GM12878 (cell line): Measurements from ENCODE around the gene FXYD6. TPM values are rescaled to one million over a fixed set of nuclear protein-coding genes. Genes with fewer than 3 reads are reported as not detected.

Experiments used
- ATAC-seq: fragments of 200-7000 bp; cut with Tn5 transposase; 3 replicates; pipeline ENCODE4 v1.9.1; 2020; ENCODE audit warnings: mild to moderate bottlenecking, moderate library complexity
- BruUV-seq: library from RNA; stranded (reverse); fragments of 400-500 nt; replicated peaks from 2 replicates; lab custom pipeline; 2021; lab: Mats Ljungman, UMichigan
- CTCF ChIA-PET: fragments of 300-600 bp; sonication (Branson Sonifier 250); formaldehyde crosslinking; extraction: SDS; loops from one replicate; lab custom pipeline; 2021; ENCODE audit warnings: inconsistent platforms; lab: Yijun Ruan, JAX
- POLR2A ChIA-PET: fragments of 350-600 bp; formaldehyde crosslinking; extraction: SDS; loops from one replicate; lab custom pipeline; 2021; ENCODE audit warnings: inconsistent platforms; lab: Charles Lee
- RAD21 ChIA-PET: fragments of 300-600 bp; sonication (Branson Sonifier 250); formaldehyde crosslinking; loops from one replicate; lab custom pipeline; 2023; ENCODE audit warnings: antibody characterized with exemption; ENCODE audit not compliant: unreplicated experiment; lab: Charles Lee
- SMC1A ChIA-PET: fragments of 300-600 bp; sonication (Branson Sonifier 250); formaldehyde crosslinking; loops from one replicate; lab custom pipeline; 2023; ENCODE audit not compliant: unreplicated experiment, uncharacterized antibody; lab: Charles Lee
- DNase-seq: peaks from one replicate; pipeline ENCODE4 v3.0.0-alpha.2; 2011; ENCODE audit warnings: low read depth, low spot score
- FAIRE-seq: peaks from 3 replicates; lab custom pipeline; 2011; peaks lifted over from hg19 to GRCh38; lab: Jason Lieb, UNC
- H2AFZ ChIP-seq: 2 replicates; pipeline ENCODE4 v1.6.0; 2011; ENCODE audit warnings: low read depth, low read length, control low read depth; ENCODE audit not compliant: control insufficient read depth
- H3K27ac ChIP-seq: 2 replicates; pipeline ENCODE4 v1.5.1; 2011; ENCODE audit warnings: control low read depth; ENCODE audit not compliant: control insufficient read depth, insufficient read depth
- H3K27me3 ChIP-seq, 2 experiments: replicated peaks in 1 of 2; 2 replicates each; pipeline versions ENCODE4 v1.6.0 to v1.6.1; 2011; ENCODE audit warnings: low read length in 1 of 2; ENCODE audit not compliant: control insufficient read depth in 2 of 2, insufficient read depth in 2 of 2
- H3K36me3 ChIP-seq, 2 experiments: 2 replicates each; pipeline ENCODE4 v1.5.1; 2011; ENCODE audit warnings: low read length in 1 of 2; ENCODE audit not compliant: control insufficient read depth in 2 of 2, insufficient read depth in 2 of 2
- H3K4me1 ChIP-seq: 2 replicates; pipeline ENCODE4 v1.6.1; 2011; ENCODE audit warnings: mild to moderate bottlenecking, low read length, moderate library complexity, mixed read lengths; ENCODE audit not compliant: control insufficient read depth, insufficient read depth
- H3K4me2 ChIP-seq: 2 replicates; pipeline ENCODE4 v1.6.0; 2011; ENCODE audit warnings: control low read depth; ENCODE audit not compliant: control insufficient read depth, insufficient read depth
- H3K4me3 ChIP-seq: fragments of 200-600 bp; sonication (generic); 2 replicates; pipeline ENCODE4 v1.5.1; 2016
- H3K79me2 ChIP-seq: 2 replicates; pipeline ENCODE4 v1.6.0; 2011; ENCODE audit warnings: low read length; ENCODE audit not compliant: control insufficient read depth, insufficient read depth
- H3K9ac ChIP-seq: 2 replicates; pipeline ENCODE4 v1.8.0; 2011; ENCODE audit warnings: low read length, control low read depth, mixed read lengths; ENCODE audit not compliant: control insufficient read depth, insufficient read depth
- H3K9me3 ChIP-seq: replicated peaks from 3 replicates; pipeline ENCODE4 v1.5.1; 2011; ENCODE audit warnings: mild to moderate bottlenecking, low read length; ENCODE audit not compliant: control insufficient read depth, insufficient read depth
- H4K20me1 ChIP-seq: 2 replicates; pipeline ENCODE4 v1.6.0; 2011; ENCODE audit not compliant: control insufficient read depth, insufficient read depth
- ATF3 ChIP-seq: IDR thresholded peaks from 2 replicates; pipeline ENCODE4 v1.6.1; 2011; ENCODE audit warnings: low read depth, mild to moderate bottlenecking, low read length, moderate library complexity, borderline replicate concordance; ENCODE audit errors: extremely low read depth
- CBX3 ChIP-seq: fragments of 200-600 bp; sonication (generic); IDR thresholded peaks from 2 replicates; pipeline ENCODE4 v1.6.1; 2016; ENCODE audit warnings: low read depth, borderline replicate concordance
- CBX5 ChIP-seq: sonication (generic); IDR thresholded peaks from 2 replicates; pipeline ENCODE4 v1.6.1; 2016; ENCODE audit warnings: low read depth, moderate library complexity, mild to moderate bottlenecking, inconsistent platforms
- CHD1 ChIP-seq: IDR thresholded peaks from 2 replicates; pipeline ENCODE4 v1.6.1; 2012; ENCODE audit warnings: low read depth, low read length, improper control_type of control experiment
- FOXM1 ChIP-seq: IDR thresholded peaks from 2 replicates; pipeline ENCODE4 v1.6.1; 2012; ENCODE audit warnings: low read depth, mild to moderate bottlenecking, inconsistent platforms, low read length, moderate library complexity
- HCFC1 ChIP-seq: fragments of 150-350 bp; IDR thresholded peaks from 2 replicates; pipeline ENCODE4 v1.6.1; 2014; ENCODE audit warnings: low read length
- KLF5 ChIP-seq: fragments of 450-650 bp; IDR thresholded peaks from 2 replicates; pipeline ENCODE4 v1.6.1; 2014; ENCODE audit warnings: mild to moderate bottlenecking; ENCODE audit not compliant: partially characterized antibody
- NBN ChIP-seq: fragments of 450-650 bp; IDR thresholded peaks from 2 replicates; pipeline ENCODE4 v1.6.1; 2016
- POLR2AphosphoS5 ChIP-seq: IDR thresholded peaks from 2 replicates; pipeline ENCODE4 v1.6.1; 2011; ENCODE audit warnings: mild to moderate bottlenecking, low read length, inconsistent platforms
- RBBP5 ChIP-seq: fragments of 200-600 bp; sonication (generic); conservative IDR thresholded peaks from 2 replicates; pipeline ENCODE4 v1.6.1; 2016
- RCOR1 ChIP-seq: conservative IDR thresholded peaks from 2 replicates; pipeline ENCODE4 v1.6.1; 2012; ENCODE audit warnings: low read depth, low read length, improper control_type of control experiment
- RFX5 ChIP-seq: IDR thresholded peaks from 2 replicates; pipeline ENCODE4 v1.6.1; 2011; ENCODE audit warnings: low read depth, low read length, improper control_type of control experiment
- YBX1 ChIP-seq: fragments of 450-650 bp; IDR thresholded peaks from 2 replicates; pipeline ENCODE4 v1.6.1; 2016; ENCODE audit warnings: antibody characterized with exemption
- ZNF207 ChIP-seq: fragments of 450-650 bp; IDR thresholded peaks from 2 replicates; pipeline ENCODE4 v1.6.1; 2014; ENCODE audit warnings: antibody characterized with exemption, mild to moderate bottlenecking, borderline replicate concordance
- WGBS: methylation state at CpG from one replicate; pipeline ENCODE4 v1.1.6; 2016; ENCODE audit warnings: low lambda C conversion rate; ENCODE audit not compliant: insufficient replicate concordance, insufficient coverage; ENCODE audit errors: missing lambda C conversion rate; 5-methylcytosine and 5-hydroxymethylcytosine counted together
- in situ Hi-C: fragments of 300-500 bp; cut with MboI; formaldehyde crosslinking; loops from 9 replicates; pipeline ENCODE4 v1.14.3; 2018; ENCODE audit warnings: mixed read lengths
- intact Hi-C: fragments of 100-400 bp; cut with micrococcal nuclease; formaldehyde crosslinking; loops from one replicate; pipeline ENCODE4 v1.14.2; 2022; ENCODE audit not compliant: unreplicated experiment
- polyA plus RNA-seq, 11 experiments: library from polyadenylated mRNA; depleted of rRNA in 4 of 11; unstranded in 6 of 11; stranded (reverse) in 5 of 11; fragments of >200 nt; fragmentation: Nextera tagmentation in 4 of 11; fragmentation: Illumina TruSeq in 1 of 11; extraction: Ambion mirVana in 4 of 11; extraction: Trizol in 1 of 11; gene quantifications; 1 replicate in 1 of 11; 2 replicates in 10 of 11; pipeline versions ENCODE4 v1.2.1 to v1.2.3, GENCODE V29; 2011 to 2016; ENCODE audit warnings: inconsistent platforms in 2 of 11, missing spikeins in 2 of 11, low read depth in 1 of 11
- total RNA-seq, 4 experiments: library from RNA; depleted of rRNA in 3 of 4; stranded (reverse); fragments of >200 nt in 3 of 4; fragmentation: Illumina TruSeq in 1 of 4; extraction: Trizol in 1 of 4; gene quantifications; 2 replicates each; pipeline versions ENCODE4 v1.2.1 to v1.2.3, GENCODE V29; 2013 to 2021
- TF ChIP-seq, protein P1 (sequence below): fragments of 450-650 bp; IDR thresholded peaks from 2 replicates; pipeline ENCODE4 v1.6.1; 2016; ENCODE audit warnings: mild to moderate bottlenecking
- TF ChIP-seq, protein P2 (sequence below): IDR thresholded peaks from 2 replicates; pipeline ENCODE4 v1.6.1; 2011; ENCODE audit warnings: low read depth, low read length, improper control_type of control experiment, borderline replicate concordance
- TF ChIP-seq, protein P3 (sequence below): fragments of 450-650 bp; IDR thresholded peaks from 2 replicates; pipeline ENCODE4 v1.6.1; 2014; ENCODE audit warnings: mild to moderate bottlenecking
- TF ChIP-seq, protein P4 (sequence below): fragments of 450-650 bp; IDR thresholded peaks from 2 replicates; pipeline ENCODE4 v1.6.1; 2017; ENCODE audit warnings: antibody characterized with exemption, mild to moderate bottlenecking, moderate library complexity

The FXYD6 gene
- total and polyA plus RNA-seq, 10 of the 15 experiments (the other 5 are each of a cell fraction or from before 2014, with no cell fraction given) = 0.09 to 2.0 (median 0.23) TPM; not detected in 2

- RAD21 ChIA-PET = interaction anchor here (1.5 kb wide), 1 partner anchor 10 kb away, joined by 3 read pairs; no protein-coding TSS in a partner anchor
- in situ Hi-C loops = no loop called here
- no peak for FAIRE-seq
- no peak for TF ChIP-seq HCFC1
- TF ChIP-seq, protein P1, sequence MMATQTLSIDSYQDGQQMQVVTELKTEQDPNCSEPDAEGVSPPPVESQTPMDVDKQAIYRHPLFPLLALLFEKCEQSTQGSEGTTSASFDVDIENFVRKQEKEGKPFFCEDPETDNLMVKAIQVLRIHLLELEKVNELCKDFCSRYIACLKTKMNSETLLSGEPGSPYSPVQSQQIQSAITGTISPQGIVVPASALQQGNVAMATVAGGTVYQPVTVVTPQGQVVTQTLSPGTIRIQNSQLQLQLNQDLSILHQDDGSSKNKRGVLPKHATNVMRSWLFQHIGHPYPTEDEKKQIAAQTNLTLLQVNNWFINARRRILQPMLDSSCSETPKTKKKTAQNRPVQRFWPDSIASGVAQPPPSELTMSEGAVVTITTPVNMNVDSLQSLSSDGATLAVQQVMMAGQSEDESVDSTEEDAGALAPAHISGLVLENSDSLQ = no peak
- TF ChIP-seq POLR2AphosphoS5 = no peak
- TF ChIP-seq CBX5 = no peak
- no peak for TF ChIP-seq YBX1
- TF ChIP-seq CHD1 = no peak
- TF ChIP-seq RBBP5 = no peak
- no peak for TF ChIP-seq FOXM1
- TF ChIP-seq, protein P2, sequence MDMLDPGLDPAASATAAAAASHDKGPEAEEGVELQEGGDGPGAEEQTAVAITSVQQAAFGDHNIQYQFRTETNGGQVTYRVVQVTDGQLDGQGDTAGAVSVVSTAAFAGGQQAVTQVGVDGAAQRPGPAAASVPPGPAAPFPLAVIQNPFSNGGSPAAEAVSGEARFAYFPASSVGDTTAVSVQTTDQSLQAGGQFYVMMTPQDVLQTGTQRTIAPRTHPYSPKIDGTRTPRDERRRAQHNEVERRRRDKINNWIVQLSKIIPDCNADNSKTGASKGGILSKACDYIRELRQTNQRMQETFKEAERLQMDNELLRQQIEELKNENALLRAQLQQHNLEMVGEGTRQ = no peak
- TF ChIP-seq, protein P3, sequence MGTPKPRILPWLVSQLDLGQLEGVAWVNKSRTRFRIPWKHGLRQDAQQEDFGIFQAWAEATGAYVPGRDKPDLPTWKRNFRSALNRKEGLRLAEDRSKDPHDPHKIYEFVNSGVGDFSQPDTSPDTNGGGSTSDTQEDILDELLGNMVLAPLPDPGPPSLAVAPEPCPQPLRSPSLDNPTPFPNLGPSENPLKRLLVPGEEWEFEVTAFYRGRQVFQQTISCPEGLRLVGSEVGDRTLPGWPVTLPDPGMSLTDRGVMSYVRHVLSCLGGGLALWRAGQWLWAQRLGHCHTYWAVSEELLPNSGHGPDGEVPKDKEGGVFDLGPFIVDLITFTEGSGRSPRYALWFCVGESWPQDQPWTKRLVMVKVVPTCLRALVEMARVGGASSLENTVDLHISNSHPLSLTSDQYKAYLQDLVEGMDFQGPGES = no peak
- TF ChIP-seq ATF3 = no peak
- TF ChIP-seq ZNF207 = no peak
- no peak for TF ChIP-seq RCOR1
- no peak for TF ChIP-seq CBX3
- no peak for TF ChIP-seq NBN
- TF ChIP-seq RFX5 = no peak
- no peak for TF ChIP-seq KLF5
- TF ChIP-seq, protein P4, sequence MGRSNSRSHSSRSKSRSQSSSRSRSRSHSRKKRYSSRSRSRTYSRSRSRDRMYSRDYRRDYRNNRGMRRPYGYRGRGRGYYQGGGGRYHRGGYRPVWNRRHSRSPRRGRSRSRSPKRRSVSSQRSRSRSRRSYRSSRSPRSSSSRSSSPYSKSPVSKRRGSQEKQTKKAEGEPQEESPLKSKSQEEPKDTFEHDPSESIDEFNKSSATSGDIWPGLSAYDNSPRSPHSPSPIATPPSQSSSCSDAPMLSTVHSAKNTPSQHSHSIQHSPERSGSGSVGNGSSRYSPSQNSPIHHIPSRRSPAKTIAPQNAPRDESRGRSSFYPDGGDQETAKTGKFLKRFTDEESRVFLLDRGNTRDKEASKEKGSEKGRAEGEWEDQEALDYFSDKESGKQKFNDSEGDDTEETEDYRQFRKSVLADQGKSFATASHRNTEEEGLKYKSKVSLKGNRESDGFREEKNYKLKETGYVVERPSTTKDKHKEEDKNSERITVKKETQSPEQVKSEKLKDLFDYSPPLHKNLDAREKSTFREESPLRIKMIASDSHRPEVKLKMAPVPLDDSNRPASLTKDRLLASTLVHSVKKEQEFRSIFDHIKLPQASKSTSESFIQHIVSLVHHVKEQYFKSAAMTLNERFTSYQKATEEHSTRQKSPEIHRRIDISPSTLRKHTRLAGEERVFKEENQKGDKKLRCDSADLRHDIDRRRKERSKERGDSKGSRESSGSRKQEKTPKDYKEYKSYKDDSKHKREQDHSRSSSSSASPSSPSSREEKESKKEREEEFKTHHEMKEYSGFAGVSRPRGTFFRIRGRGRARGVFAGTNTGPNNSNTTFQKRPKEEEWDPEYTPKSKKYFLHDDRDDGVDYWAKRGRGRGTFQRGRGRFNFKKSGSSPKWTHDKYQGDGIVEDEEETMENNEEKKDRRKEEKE = no peak
These were observed 86.2 kb downstream of the FXYD6 start for GRCh38 chr11:117790279-117790678.

More at GRCh38 chr11:117790279-117790678, 86.2 kb downstream of the FXYD6 start:
- Histone ChIP-seq H3K36me3 (no peaks in the 10 kb centered on the region), H3K4me2 (no peak overlapping the region), H2AFZ (no peak overlapping the region), H3K79me2 (no peaks in the 10 kb centered on the region), H3K9me3 (no peaks in the 10 kb centered on the region), H3K27ac (no peak overlapping the region), H3K9ac (no peak overlapping the region), H3K4me3 (no peak overlapping the region), H4K20me1 (no peaks in the 10 kb centered on the region), H3K27me3 (peaks cover 4 to 7% of the 10 kb centered on the region in 2 experiments; a peak in 2 of 4 replicates), H3K4me1 (no peaks in the 10 kb centered on the region)
- no TSS peak for BruUV-seq
- intact Hi-C loops = no loop called here
- ChIA-PET POLR2A (no interaction called here), SMC1A (no interaction called here), CTCF (no interaction called here)
- ATAC-seq (no peak), DNase-seq (no peak)
- 2% methylated on average over 3 of the region's 3 CpGs for WGBS
